Neural cell (in vitro differentiated cells): ENCODE measurements around the gene CD8A. TPM values are rescaled to one million over a fixed set of nuclear protein-coding genes. Genes with fewer than 3 reads are reported as not detected.

Experiments
- H2AFZ ChIP-seq: fragments of 200-600, 300-800 bp; sonication (generic), shearing (Covaris generic); 2 replicates; pipeline ENCODE4 v1.6.0; 2014; ENCODE audit warnings: low read depth, mild to moderate bottlenecking, antibody characterized with exemption, low read length, moderate library complexity
- H3F3A ChIP-seq: fragments of 200-600 bp; shearing (Covaris generic); 2 replicates; pipeline ENCODE4 v1.6.1; 2016; ENCODE audit warnings: mild to moderate bottlenecking, moderate library complexity, mixed read lengths, antibody characterized with exemption, low read length; ENCODE audit not compliant: insufficient read depth, poor library complexity, severe bottlenecking
- H3K27ac ChIP-seq: fragments of 200-600, 300-800 bp; sonication (generic), shearing (Covaris generic); 2 replicates; pipeline ENCODE4 v1.5.1; 2014; ENCODE audit warnings: mild to moderate bottlenecking, low read length, moderate library complexity
- H3K27me3 ChIP-seq: fragments of 300-800, 200-600 bp; sonication (generic), shearing (Covaris generic); 2 replicates; pipeline ENCODE4 v1.6.0; 2014; ENCODE audit warnings: mild to moderate bottlenecking, low read depth, low read length, moderate library complexity; ENCODE audit not compliant: insufficient read depth
- H3K36me3 ChIP-seq: fragments of 300-800, 200-600 bp; sonication (generic), shearing (Covaris generic); 2 replicates; pipeline ENCODE4 v1.5.1; 2014; ENCODE audit warnings: mild to moderate bottlenecking, antibody characterized with exemption, low read length, moderate library complexity; ENCODE audit not compliant: insufficient read depth
- H3K4me2 ChIP-seq: fragments of 300-800, 200-600 bp; sonication (generic), shearing (Covaris generic); 2 replicates; pipeline ENCODE4 v1.6.0; 2014; ENCODE audit warnings: mild to moderate bottlenecking, low read length
- H3K4me3 ChIP-seq: fragments of 300-800, 200-600 bp; sonication (generic), shearing (Covaris generic); 2 replicates; pipeline ENCODE4 v1.5.1; 2014; ENCODE audit warnings: mild to moderate bottlenecking, low read length, moderate library complexity
- H3K79me2 ChIP-seq: fragments of 200-600 bp; shearing (Covaris generic); replicated peaks from 2 replicates; pipeline ENCODE4 v1.6.0; 2014; ENCODE audit warnings: mild to moderate bottlenecking, low read length, moderate library complexity; ENCODE audit not compliant: insufficient read depth
- H3K9ac ChIP-seq: fragments of 300-800, 200-600 bp; sonication (generic), shearing (Covaris generic); 2 replicates; pipeline ENCODE4 v1.6.1; 2016; ENCODE audit warnings: mild to moderate bottlenecking, low read length, mixed read lengths
- H3K9me2 ChIP-seq: fragments of 200-600 bp; shearing (Covaris generic); 2 replicates; pipeline ENCODE4 v1.6.1; 2016; ENCODE audit warnings: mild to moderate bottlenecking, low read length, mixed read lengths; ENCODE audit not compliant: insufficient read depth
- H3K9me3 ChIP-seq: fragments of 200-600, 300-800 bp; sonication (generic), shearing (Covaris generic); 2 replicates; pipeline ENCODE4 v1.6.1; 2016; ENCODE audit warnings: mild to moderate bottlenecking, mixed run types, low read length, moderate library complexity, mixed read lengths
- H4K20me1 ChIP-seq: fragments of 200-600 bp; shearing (Covaris generic); 2 replicates; pipeline ENCODE4 v1.6.1; 2016; ENCODE audit warnings: mild to moderate bottlenecking, mixed run types; ENCODE audit not compliant: insufficient read depth
- EP300 ChIP-seq: fragments of 450-650 bp; conservative IDR thresholded peaks from 2 replicates; pipeline ENCODE4 v1.6.1; 2014; ENCODE audit warnings: antibody characterized with exemption, mild to moderate bottlenecking, moderate library complexity; ENCODE audit not compliant: poor library complexity, severe bottlenecking
- EZH2 ChIP-seq: fragments of 200-600, 300-800 bp; shearing (Covaris generic), sonication (generic); IDR thresholded peaks from 2 replicates; pipeline ENCODE4 v1.6.1; 2014; ENCODE audit warnings: antibody characterized with exemption, low read length, borderline replicate concordance, mild to moderate bottlenecking; ENCODE audit not compliant: insufficient read depth, poor library complexity, severe bottlenecking
- MXI1 ChIP-seq: fragments of 450-650 bp; conservative IDR thresholded peaks from 2 replicates; pipeline ENCODE4 v1.6.1; 2014; ENCODE audit warnings: antibody characterized with exemption, mild to moderate bottlenecking; ENCODE audit not compliant: poor library complexity, severe bottlenecking
- POLR2AphosphoS5 ChIP-seq: IDR thresholded peaks from 2 replicates; pipeline ENCODE4 v1.6.1; 2012
- RAD21 ChIP-seq: fragments of 450-650 bp; conservative IDR thresholded peaks from 2 replicates; pipeline ENCODE4 v1.6.1; 2014; ENCODE audit warnings: antibody characterized with exemption, mild to moderate bottlenecking, moderate library complexity
- SMC3 ChIP-seq: fragments of 450-650 bp; conservative IDR thresholded peaks from 2 replicates; pipeline ENCODE4 v1.6.1; 2014; ENCODE audit warnings: antibody characterized with exemption, mild to moderate bottlenecking, moderate library complexity; ENCODE audit not compliant: poor library complexity
- TAF1 ChIP-seq: IDR thresholded peaks from 2 replicates; pipeline ENCODE4 v1.6.1; 2012; ENCODE audit warnings: low read depth
- polyA plus RNA-seq: library from polyadenylated mRNA; depleted of rRNA; stranded (reverse); fragments of >200 nt; gene quantifications from 2 replicates; pipeline ENCODE4 v1.2.3, GENCODE V29; 2014
- TF ChIP-seq, protein P1 (sequence below): IDR thresholded peaks from 2 replicates; pipeline ENCODE4 v1.6.1; 2012; ENCODE audit warnings: borderline replicate concordance
- TF ChIP-seq, protein P2 (sequence below): fragments of 450-650 bp; IDR thresholded peaks from 2 replicates; pipeline ENCODE4 v1.5.1; 2014; ENCODE audit warnings: antibody characterized with exemption, mild to moderate bottlenecking, moderate library complexity; ENCODE audit not compliant: poor library complexity, severe bottlenecking

CD8A gene
- polyA plus RNA-seq, 1 donor from 2014 or later, result 2.2 TPM

DNA sequence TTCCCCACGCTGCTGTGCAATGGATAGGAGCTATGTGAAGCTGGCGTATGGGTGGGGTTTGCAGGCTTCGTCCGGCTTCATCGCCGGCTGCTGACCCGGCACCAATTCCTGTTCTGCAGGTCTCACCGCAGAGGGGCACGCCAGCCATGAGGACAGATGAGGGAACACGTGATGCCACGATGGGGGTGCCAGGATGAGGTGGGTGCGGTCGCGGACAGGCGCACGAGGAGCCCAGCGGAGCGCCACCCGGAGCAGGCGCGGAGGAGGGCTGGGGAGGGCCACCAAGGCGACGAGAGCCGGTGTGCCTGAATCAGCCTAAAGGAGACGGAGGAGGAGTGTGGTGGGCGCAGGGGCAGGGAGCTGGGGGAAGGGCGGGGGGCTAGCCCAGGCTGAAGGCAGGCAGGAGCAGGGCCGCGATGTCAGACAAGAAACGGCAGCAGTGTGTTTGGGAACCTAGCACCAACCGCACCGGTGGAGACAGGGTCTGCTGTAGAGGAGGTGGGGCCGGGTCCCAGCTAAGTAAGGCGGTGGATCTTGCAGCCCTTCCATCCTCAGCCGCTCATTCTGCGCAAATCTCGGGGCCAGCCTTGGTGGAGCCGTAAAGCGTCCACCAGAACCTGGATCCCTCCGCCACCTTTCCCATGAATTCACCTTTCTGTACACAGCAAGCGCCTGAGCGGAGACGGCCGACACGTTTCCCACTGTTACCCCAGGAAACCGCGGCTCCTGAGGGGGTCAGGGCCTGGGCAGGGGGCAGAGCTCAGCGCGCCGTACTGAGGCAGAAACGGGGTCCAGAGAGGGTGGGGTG is 17.0 kb upstream of the CD8A start:
- Histone ChIP-seq H3K4me2 (peak overlapping the region; percentile 65), H3F3A (no peaks in the 10 kb centered on the region), H3K79me2 (no peaks in the 10 kb centered on the region), H2AFZ (peak overlapping the region; percentile 99), H3K9me2 (no peaks in the 10 kb centered on the region), H3K9me3 (no peaks in the 10 kb centered on the region), H3K27me3 (no peaks in the 10 kb centered on the region), H3K36me3 (no peaks in the 10 kb centered on the region), H4K20me1 (no peaks in the 10 kb centered on the region), H3K27ac (peak overlapping the region; percentile 77), H3K9ac (peak overlapping the region; percentile 79), H3K4me3 (peak overlapping the region; percentile 71)
- TF ChIP-seq EZH2 (no peak), EP300 (no peak), POLR2AphosphoS5 (peak; percentile 33), RAD21 (no peak), TAF1 (no peak), MXI1 (peak; percentile 77), SMC3 (no peak)
- TF ChIP-seq, protein P1, sequence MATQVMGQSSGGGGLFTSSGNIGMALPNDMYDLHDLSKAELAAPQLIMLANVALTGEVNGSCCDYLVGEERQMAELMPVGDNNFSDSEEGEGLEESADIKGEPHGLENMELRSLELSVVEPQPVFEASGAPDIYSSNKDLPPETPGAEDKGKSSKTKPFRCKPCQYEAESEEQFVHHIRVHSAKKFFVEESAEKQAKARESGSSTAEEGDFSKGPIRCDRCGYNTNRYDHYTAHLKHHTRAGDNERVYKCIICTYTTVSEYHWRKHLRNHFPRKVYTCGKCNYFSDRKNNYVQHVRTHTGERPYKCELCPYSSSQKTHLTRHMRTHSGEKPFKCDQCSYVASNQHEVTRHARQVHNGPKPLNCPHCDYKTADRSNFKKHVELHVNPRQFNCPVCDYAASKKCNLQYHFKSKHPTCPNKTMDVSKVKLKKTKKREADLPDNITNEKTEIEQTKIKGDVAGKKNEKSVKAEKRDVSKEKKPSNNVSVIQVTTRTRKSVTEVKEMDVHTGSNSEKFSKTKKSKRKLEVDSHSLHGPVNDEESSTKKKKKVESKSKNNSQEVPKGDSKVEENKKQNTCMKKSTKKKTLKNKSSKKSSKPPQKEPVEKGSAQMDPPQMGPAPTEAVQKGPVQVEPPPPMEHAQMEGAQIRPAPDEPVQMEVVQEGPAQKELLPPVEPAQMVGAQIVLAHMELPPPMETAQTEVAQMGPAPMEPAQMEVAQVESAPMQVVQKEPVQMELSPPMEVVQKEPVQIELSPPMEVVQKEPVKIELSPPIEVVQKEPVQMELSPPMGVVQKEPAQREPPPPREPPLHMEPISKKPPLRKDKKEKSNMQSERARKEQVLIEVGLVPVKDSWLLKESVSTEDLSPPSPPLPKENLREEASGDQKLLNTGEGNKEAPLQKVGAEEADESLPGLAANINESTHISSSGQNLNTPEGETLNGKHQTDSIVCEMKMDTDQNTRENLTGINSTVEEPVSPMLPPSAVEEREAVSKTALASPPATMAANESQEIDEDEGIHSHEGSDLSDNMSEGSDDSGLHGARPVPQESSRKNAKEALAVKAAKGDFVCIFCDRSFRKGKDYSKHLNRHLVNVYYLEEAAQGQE, result peak; percentile 14
- TF ChIP-seq, protein P2, sequence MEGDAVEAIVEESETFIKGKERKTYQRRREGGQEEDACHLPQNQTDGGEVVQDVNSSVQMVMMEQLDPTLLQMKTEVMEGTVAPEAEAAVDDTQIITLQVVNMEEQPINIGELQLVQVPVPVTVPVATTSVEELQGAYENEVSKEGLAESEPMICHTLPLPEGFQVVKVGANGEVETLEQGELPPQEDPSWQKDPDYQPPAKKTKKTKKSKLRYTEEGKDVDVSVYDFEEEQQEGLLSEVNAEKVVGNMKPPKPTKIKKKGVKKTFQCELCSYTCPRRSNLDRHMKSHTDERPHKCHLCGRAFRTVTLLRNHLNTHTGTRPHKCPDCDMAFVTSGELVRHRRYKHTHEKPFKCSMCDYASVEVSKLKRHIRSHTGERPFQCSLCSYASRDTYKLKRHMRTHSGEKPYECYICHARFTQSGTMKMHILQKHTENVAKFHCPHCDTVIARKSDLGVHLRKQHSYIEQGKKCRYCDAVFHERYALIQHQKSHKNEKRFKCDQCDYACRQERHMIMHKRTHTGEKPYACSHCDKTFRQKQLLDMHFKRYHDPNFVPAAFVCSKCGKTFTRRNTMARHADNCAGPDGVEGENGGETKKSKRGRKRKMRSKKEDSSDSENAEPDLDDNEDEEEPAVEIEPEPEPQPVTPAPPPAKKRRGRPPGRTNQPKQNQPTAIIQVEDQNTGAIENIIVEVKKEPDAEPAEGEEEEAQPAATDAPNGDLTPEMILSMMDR, result peak; percentile 45

DNA sequence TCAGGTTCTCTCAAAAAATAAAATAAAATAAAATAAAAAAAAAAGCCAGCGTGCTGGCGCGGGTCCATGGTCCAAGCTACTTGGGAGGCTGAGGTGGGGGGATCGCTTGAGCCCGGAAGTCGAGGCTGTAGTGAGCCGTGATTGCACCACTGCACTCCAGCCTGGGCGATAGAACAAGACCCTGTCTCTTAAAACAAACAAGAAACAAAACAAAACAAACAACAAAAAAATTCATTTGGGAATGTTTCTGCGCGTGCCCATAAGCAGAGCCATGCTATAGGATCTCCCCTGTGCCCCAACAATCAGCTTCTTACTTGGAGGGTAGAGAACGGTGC is 16.4 kb upstream of the CD8A start:
- Histone ChIP-seq H3K4me3 (peak overlapping the region; percentile 71), H3K36me3 (no peaks in the 10 kb centered on the region), H3K79me2 (no peaks in the 10 kb centered on the region), H4K20me1 (no peaks in the 10 kb centered on the region), H3K9me3 (no peaks in the 10 kb centered on the region), H3K27ac (peak overlapping the region; percentile 77), H3F3A (no peaks in the 10 kb centered on the region), H3K27me3 (no peaks in the 10 kb centered on the region), H3K9me2 (no peaks in the 10 kb centered on the region), H2AFZ (peak overlapping the region; percentile 99), H3K9ac (peak overlapping the region; percentile 79), H3K4me2 (peak overlapping the region; percentile 65)
- TF ChIP-seq EP300 (no peak), RAD21 (no peak), TAF1 (no peak), POLR2AphosphoS5 (no peak), MXI1 (no peak), EZH2 (no peak)
- TF ChIP-seq, protein P2, result no peak
